ENCODE measurements around the gene PRR22. TPM values are rescaled to one million over a fixed set of nuclear protein-coding genes. Genes with fewer than 3 reads are reported as not detected.

PRR22 gene
- total and polyA plus RNA-seq, 3 donors from 2014 or later = 24.0 to 54.9 (median 35.0) TPM

DNA sequence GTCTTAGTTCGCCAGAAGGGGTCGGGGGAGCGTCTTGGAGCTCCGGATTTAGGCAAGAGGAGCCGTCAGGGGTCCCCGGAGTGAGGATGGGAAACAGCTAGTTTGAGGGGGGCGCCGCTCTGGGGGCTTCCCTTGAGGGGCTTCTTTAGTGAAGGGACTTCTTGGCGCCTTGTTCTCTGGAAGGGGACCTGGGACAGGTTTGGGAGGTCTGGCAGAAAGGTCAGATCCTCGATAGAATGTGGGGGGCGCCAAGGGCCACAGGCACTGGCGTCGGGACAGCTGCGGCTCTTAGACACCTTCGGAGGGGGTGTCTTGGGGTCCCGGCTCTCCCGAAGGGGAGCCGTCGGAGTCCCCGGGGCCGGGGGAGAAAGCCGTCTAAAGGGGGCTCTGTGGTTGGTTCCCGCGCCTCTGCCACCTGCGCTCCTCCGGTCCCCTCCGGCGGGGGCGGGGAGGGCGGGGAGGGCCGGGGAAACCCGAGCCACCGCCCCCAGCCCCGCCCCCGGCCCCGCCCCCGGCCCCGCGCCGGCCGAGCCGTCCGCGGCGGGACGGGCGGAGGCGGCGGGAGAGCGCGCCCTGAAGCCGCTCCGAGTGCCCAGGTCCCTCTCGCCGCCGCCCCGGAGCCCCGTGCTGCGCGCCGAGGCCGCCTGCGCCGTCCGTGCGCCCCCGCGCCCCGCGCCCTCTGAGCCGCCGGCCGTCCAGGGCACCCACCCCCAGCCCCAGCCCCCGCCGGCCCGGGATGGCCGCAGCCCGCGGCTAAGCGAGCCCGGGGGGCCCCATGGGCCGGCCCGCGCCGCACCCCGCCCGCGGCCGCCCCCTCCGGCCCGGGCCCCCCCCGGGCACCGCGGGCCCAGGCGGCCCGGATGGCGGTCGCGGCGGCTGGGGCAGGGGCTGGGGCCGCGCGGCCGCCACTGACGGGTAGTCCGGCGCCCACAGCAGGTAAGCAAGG, 20.2 kb upstream of the PRR22 start, which contains the start of gene NRTN:
TSS of gene NRTN (plus strand) at position 552 of the 946 bp plus-strand sequence. CDS start 19,099 bp downstream, outside the sequence.
- no peaks in the 10 kb centered on the region for H3K9me3 ChIP-seq
- WGBS, 2 donors = 2% methylated on average over 9 to 33 of the region's 107 CpGs
- intact Hi-C loops (cut with DNase I; ENCODE audit: low total_unique reads) = no loop called here
- peaks cover 33% of the 10 kb centered on the region for H3K4me1 ChIP-seq
- no peaks in the 10 kb centered on the region for H3K36me3 ChIP-seq (ENCODE audit: low read depth, missing control alignments)
- no peak within 1 kb of the TSS for H3K27ac ChIP-seq
- peak within 1 kb of the TSS; percentile 26 to 43 for H3K4me3 ChIP-seq
- TF ChIP-seq POLR2A (IDR thresholded peaks at IDR 0.05) = no peak
- TF ChIP-seq, protein P1, sequence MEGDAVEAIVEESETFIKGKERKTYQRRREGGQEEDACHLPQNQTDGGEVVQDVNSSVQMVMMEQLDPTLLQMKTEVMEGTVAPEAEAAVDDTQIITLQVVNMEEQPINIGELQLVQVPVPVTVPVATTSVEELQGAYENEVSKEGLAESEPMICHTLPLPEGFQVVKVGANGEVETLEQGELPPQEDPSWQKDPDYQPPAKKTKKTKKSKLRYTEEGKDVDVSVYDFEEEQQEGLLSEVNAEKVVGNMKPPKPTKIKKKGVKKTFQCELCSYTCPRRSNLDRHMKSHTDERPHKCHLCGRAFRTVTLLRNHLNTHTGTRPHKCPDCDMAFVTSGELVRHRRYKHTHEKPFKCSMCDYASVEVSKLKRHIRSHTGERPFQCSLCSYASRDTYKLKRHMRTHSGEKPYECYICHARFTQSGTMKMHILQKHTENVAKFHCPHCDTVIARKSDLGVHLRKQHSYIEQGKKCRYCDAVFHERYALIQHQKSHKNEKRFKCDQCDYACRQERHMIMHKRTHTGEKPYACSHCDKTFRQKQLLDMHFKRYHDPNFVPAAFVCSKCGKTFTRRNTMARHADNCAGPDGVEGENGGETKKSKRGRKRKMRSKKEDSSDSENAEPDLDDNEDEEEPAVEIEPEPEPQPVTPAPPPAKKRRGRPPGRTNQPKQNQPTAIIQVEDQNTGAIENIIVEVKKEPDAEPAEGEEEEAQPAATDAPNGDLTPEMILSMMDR (IDR thresholded peaks at IDR 0.05) = no peak
- no peaks in the 10 kb centered on the region for H3K27me3 ChIP-seq
- no peak for DNase-seq

DNA sequence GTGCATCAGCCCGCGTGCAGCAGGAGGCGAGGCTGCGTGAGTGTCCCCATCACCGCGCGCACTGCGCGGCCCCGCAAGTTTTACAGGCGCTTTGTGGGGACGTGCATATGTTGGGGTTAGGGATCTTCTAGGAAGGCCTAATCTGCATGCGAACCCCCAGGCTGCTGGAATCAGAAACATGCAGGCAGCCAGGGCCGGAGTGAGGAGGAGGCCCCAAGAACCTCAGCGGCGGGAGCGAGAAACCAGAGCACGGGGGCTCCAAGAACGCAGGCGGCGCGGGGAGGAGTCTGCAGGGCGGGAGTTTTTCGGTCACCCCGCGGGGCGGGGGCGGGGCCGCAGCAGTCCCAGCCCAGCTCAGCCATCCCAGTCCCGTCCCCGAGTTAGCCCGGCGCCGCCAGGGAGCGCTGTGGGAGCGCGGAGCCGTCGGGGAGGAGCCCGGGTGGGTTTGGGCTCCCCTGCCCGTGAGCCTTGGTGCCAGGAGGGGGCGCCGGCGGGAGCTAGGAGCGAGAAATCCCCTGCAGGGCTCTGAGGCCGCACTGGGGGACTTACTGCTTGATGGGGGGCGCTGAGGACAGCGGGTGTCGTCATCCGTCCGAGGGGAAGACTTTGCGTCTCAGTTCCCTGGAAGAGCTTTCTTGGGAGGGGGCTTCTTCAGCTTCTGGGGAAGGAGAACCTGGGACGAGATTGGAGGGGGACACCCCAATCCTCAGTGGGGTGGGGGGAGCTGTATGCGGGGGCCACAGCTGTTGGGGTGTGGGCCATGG, 19.4 kb upstream of the PRR22 start:
- H3K36me3 ChIP-seq (ENCODE audit: low read depth, missing control alignments) = no peaks in the 10 kb centered on the region
- peak; percentile 89 for DNase-seq
- H3K4me3 ChIP-seq = peak overlapping the region in 1 of 2 donors; percentile 27
- no peaks in the 10 kb centered on the region for H3K27me3 ChIP-seq
- intact Hi-C loops (cut with DNase I; ENCODE audit: low total_unique reads) = no loop called here
- 1 to 4% methylated on average over 13 to 36 of the region's 54 CpGs for WGBS, 2 donors
- H3K9me3 ChIP-seq = no peaks in the 10 kb centered on the region
- H3K4me1 ChIP-seq = peaks cover 42% of the 10 kb centered on the region
- no peak overlapping the region for H3K27ac ChIP-seq
- TF ChIP-seq, protein P1 (IDR thresholded peaks at IDR 0.05) = peak; percentile 67 to 81 (median 77)
- no peak for TF ChIP-seq POLR2A (IDR thresholded peaks at IDR 0.05)

DNA sequence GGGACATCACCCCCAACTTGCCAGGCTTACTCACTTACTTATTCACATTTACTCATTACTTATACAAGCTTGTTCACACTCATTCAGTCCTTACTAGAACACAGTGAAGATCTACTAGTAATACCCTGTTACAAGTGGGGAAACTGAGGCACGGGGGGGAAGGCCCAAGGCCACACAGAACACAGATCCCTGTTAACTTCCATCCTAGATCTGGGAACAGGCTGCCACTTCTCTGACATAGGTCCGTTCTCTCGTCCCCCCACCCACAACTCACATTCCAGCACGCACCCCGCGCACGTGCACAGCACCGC, 18.9 kb upstream of the PRR22 start:
- H3K4me3 ChIP-seq = peak overlapping the region in 1 of 2 donors; percentile 27
- no peaks in the 10 kb centered on the region for H3K27me3 ChIP-seq

DNA sequence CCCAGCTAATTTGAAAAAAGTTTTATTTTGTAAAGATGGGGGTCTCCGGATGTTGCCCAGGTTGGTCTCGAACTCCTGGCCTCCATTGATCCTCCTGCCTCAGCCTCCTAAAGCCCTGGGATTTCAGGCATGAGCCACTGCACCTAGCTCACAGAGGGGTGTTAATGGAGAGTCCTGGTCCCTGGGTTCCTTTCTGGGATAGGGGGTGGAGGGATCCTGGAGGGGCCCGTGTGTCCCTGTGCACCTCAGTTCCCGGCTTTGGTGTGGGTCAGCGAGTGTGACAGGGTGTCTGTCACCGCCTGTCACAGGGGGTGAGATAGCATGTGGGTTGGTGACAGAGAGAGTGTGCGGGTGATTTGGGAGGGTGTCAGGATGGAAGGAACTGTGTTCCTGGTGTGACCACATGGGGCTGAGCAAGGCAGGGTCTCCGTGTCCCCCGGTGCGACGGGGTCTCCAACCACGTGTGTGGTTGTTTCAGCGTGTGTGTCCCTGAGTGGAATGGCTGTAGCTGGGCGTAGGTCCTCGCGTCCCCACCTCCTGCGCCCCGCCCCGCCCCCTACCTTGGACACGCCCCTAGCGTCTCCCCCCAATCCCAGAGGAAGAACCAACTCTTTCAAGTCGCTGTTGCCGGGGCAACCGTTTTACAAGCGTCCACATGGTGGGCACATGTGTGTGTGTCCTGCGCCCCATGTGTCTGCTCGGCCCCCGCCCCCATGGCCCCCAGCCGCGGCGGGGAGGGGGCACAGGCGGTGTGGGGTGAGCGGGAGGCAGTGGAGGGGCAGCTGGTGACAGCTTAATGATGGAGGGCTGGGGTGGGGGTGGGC, 17.5 kb upstream of the PRR22 start:
- peaks cover 47% of the 10 kb centered on the region for H3K4me1 ChIP-seq
- H3K27me3 ChIP-seq = no peaks in the 10 kb centered on the region
- WGBS, 2 donors = 15 to 16% methylated on average over 13 to 32 of the region's 33 CpGs
- no peak overlapping the region for H3K4me3 ChIP-seq
- no peak for TF ChIP-seq POLR2A (IDR thresholded peaks at IDR 0.05)
- TF ChIP-seq, protein P1 (IDR thresholded peaks at IDR 0.05) = no peak
- H3K36me3 ChIP-seq (ENCODE audit: low read depth, missing control alignments) = no peaks in the 10 kb centered on the region
- intact Hi-C loops (cut with DNase I; ENCODE audit: low total_unique reads) = no loop called here
- no peaks in the 10 kb centered on the region for H3K9me3 ChIP-seq
- H3K27ac ChIP-seq = no peak overlapping the region
- DNase-seq = peak; percentile 58

More for the DNA sequence above, 18.9 kb upstream of the PRR22 start:
- intact Hi-C loops (cut with DNase I; ENCODE audit: low total_unique reads) = no loop called here
- 1 to 3% methylated on average over 8 of the region's 8 CpGs for WGBS, 2 donors
- Histone ChIP-seq H3K27ac (no peak overlapping the region), H3K36me3 (ENCODE audit: low read depth, missing control alignments) (no peaks in the 10 kb centered on the region), H3K4me1 (peaks cover 47% of the 10 kb centered on the region), H3K9me3 (no peaks in the 10 kb centered on the region)
- no peak for DNase-seq
- TF ChIP-seq POLR2A (IDR thresholded peaks at IDR 0.05) = no peak
- TF ChIP-seq, protein P1 (IDR thresholded peaks at IDR 0.05) = no peak

All from testis (tissue), 3 donors.